NCI-H1436 treated with DMSO at 0.1 percent for 48 hours (cell line): ENCODE data around the gene TSEN2.
"Not testable (repeated sequence)": the region's sequence is repeated elsewhere in the genome, so short reads cannot be mapped to it uniquely, and the experiment has no call there.

Source experiments
- DNase-seq: peaks from one replicate; lab custom pipeline; 2025; lab: John Stamatoyannopoulos, UW

TSEN2 gene

DNA sequence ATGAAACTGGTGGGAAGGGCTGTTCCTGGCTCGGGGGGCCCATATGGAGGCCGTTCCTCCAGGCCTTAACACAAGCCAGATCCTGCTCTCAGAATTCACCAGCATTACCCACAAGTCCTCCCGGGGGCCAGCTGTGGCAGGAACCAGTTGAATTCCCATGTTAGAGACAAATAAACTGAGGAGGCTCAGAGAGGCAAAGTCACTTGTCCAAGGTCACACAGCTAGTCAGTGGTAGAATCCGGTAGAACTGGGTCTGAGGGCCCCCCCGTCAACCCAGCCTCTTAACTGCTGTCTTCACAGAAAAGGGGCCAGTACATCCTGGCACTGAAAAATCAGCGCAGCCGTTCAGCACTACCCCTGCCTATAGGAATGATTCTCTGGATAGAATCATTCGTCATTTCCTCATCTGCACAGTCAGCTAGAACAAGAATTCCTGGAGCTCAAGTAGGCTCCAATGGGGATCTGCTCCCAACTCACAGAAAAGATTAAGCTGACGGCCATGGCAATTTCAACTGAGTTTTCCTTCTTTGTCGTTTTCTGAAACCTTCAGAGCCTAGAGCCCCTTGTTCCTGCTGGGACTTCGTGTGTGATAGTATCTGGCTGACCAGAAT, 12.2 kb upstream of the TSEN2 start:
- no peak for DNase-seq

DNA sequence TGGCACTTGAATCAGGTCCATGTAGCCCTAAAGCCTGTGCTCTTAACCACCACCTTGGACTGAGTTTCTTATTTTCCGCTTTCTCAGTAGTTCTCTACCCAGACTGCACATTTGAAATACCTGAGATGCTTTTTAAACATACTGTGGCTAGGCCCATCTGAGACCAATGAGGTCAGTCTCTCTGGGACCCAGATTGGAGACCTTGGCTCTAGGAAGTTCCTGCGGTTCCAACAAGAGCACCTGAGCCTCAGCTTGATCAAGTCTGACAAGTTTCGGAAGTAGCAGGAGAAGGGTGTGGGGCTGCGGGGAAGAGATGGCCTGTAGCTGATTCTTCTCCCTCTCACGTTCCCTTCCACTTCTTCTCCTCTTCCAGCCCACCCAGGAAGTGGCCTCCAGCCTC, 11.5 kb upstream of the TSEN2 start:
- DNase-seq: no peak

DNA sequence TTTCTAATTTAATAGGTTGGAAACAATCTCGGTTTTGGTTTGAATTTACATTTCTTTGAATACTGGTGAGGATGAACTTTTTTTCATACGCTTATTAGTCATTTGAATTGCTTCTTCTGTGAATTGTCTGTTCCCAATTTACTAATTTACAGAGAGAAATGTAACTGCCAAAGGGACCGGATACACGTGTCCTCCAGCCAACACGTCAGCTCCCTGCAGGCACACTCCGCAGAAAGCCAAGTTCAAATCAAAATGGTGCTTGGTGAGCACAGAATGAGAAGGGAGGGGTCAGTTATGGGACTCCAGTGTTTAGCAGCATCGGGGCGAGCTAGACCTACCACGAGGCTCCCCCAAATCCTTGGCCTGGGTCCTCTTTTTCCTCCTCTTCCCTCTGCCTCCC, 10.8 kb upstream of the TSEN2 start:
- DNase-seq: no peak

DNA sequence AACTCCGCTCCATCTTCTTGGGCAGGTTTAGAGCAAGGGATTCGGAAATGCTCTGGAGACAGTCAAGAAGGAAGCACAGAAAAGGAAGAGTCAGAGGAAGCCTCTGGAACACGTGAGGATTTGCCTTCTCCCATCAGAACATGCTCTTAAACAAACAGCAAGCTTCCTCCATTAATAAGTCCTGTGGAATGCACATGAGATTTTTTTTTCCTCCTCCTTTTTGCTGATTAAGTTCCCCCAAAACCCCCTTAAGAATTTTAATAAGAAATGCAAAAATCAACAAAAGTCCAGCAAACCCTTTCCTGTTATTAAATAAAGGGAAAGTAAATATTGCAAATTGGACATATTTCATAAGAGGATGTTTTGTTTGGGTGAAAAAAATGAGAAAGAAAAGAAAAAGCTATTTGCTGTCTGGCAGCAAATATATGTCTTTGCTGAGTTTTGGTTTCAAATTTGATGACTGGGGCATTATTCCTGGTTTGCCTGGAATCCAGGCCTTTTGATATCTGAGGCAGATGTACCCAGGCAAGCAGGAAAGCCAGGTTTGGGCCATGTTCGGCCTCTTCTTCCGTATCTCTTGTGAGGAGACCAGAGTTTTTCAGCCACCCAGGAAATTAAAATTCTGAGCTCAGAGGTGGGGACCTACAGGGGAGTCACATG, 7.9 kb upstream of the TSEN2 start:
- no peak for DNase-seq

DNA sequence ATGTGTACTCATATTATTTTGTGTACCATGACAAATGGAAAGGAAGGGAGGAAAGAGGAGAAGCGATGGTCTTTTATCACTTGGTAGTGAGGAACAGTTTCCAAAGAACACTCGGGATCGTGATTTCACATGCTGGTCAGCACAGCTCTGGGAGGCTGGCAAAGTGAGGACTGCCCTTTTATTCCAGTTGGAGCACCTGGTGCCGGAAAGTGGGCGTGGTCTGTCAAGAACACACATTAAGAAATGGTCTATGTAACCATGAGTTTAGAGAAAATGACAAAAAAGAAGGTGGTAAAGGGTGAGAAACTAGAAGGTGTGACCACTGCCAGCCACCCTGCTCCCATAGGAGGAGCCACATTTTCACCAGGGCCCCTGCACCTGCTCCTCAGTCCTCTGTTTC, 7.0 kb upstream of the TSEN2 start:
- no peak for DNase-seq

DNA sequence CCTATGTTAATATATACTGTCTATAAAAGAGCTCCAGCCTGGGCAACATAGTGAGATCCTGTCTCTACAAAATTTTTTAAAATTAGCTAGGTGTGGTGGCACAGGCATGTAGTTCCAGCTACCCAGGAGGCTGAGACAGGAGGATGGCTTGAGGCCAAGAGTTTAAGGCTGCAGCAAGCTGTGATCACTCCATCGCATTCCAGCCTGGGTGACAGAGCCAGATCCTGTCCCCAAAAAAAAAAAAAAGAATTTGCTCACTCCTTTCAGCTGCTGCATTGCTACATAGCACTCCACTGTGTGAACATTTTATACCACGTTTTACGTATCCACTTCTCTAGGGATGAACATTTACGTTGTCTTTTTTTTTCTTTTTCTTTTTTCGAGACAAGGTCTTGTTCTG, 6.0 kb upstream of the TSEN2 start:
- no peak for DNase-seq

DNA sequence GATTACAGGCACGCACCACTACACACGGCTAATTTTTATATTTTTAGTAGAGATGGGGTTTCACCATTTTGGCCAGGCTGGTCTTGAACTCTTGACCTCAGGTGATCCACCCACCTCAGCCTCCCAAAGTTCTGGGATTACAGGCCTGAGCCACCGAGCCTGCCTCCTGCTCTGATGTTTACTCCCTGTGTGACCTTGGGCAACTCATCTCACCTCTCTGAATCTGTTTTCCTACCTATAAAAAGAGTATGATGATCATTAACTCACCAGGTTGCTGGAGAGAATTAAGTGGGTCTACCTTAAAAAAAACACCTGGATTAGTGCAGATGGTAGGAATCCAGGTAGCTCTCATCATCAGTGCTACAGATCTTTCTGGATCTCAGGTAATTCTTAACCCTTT, 5.1 kb upstream of the TSEN2 start:
- not testable (repeated sequence) for DNase-seq

DNA sequence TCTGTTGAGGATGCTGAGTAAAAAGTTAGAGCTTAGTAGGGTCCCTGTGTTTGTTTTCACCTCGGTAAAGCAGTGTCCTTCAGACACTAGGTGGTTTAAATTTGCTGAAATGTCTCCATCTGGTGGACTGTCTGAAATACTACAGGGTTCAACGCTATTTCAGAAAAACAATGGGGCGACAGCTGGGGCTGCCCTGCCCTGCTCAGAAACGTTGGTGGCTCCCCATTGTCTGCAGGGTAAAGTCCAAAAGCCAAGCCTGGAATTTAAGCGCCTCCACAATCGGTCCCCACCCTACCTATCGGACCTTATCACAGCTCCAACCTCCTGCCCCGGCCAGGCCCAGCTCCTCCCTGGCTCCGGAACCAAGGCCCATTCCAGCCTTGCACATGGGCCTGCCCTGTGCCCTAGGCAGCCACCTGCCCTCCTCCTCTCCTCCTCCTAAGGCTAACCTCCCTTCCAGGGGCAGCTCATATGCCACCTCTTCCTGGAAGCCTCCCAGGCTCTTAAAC, 4.3 kb upstream of the TSEN2 start:
- DNase-seq: no peak

DNA sequence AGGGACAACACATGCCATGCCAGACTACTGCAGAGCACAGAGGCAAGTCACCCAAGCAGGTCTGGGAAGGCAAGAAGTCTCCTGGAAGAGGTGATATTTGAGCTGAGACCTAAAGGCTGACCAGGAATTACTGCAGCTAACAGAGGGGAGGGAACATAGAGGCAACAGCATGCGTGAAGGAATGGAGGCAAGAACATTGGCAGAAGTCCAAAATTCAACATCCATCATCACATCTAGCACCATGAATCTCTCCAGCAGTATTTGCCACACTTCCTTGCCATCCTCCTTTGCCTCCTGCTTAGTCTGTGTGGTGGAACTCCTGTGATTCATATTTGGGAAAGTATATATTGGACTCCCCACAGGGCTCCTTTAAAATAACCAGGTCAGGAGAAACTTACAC, 870 bp upstream of the TSEN2 start:
- DNase-seq: no peak

DNA sequence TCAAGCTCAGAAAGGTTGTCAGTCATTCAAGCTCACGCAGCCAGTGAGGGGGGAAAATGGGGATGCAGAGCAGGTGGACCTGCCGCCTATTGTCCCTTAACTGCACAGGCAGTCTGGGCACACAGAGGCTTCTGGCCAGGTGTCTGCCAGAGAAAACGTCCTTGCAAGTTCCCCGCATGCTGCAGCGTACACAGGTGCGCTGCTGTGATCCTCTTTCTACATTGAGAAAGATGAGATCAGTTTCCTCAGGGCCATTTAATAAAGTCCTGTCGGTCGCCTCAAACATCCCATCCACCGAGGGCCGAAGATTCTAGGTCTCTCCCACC, 445 bp upstream of the TSEN2 start:
- no peak for DNase-seq

DNA sequence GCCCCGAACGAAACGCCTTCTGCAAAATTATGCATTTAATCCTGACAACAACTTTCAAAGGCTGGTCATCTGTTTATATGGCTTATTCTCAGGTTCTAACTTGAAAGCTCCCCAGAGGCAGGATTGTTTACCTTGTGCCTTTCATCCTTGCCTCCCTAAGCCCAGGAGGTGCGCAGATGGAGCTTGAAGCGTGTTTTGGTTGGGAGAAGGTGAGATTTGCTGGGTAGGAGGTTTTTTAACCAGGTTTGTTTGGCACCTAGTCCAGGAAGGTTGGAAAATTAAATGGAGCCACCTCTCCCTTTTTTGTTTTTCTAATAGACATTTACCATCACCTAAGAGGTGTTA, 675 bp downstream of the TSEN2 start:
- DNase-seq: no peak

DNA sequence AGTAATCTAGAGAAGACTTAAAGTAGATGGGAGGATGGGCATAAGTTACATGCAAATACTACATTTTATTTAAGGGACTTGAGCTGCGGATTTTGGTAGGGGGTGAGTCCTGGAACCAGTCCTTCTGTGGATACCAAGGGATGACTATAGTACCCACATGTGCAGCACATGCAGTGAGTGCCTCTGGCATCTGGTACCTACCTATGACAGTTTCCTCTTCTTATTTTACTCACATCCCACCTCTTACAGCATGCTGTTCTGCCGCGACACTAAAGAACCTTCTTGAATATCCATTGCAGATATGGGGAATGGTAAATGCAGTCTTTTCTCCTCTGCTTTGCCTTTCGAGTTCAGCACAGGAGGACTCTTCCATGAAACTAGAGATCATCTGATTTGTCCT, 1.7 kb downstream of the TSEN2 start:
- no peak for DNase-seq

DNA sequence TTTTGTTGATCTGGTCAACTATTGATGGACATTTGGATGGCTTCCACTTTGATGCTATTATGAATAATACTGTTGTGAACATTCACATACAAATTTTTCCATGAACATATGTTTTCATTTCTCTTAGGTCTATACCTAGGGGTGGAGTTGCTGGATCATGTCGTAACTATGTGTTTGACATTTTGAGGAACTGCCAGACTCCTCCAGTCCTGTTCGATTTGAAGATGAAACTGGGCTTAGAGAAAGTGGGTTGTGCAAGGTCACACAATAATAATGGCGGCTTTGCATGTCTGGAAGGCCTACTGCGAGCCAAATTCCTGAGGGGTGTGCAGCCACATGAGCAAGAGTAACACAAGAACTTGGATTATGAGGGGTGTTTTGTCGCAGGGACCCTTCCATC, 2.6 kb downstream of the TSEN2 start:
- DNase-seq: no peak

DNA sequence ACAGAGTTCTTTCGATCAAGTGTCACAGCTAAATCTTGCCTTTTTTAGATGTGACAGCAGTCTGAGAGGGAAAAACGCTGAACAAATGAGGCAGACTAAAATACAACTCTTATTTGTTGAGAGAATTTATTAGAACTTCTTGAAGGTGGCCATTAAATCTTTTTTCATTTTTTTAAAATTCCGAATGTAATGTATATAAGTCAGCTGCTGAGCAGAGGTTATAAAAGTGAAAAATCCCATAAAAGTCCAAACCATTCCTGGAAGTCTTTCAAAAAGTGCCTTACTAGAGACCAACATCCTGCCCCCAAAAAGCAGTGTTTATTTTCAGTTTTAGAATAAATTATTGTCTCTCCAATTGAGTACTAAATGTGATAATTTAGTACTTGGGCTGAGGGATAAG, 3.1 kb downstream of the TSEN2 start:
- no peak for DNase-seq

DNA sequence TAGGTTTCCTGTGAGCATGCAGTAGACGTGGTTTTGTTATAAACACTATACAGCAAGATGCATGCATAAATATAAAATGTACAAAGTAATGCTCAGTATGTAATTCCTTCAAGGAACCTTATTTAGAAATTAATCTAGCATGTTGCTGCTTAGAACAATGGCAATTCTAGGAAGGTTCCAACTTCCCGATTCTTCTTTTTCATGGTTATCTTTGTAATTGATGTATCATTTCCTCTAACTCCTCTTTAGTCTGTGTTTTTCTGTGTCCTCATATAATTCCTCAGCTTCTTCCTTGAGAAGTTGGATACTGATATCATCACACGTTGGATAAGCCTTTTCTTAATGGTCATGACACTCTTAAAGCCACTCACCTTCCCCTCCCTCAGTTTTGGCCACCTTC, 3.5 kb downstream of the TSEN2 start:
- no peak for DNase-seq

DNA sequence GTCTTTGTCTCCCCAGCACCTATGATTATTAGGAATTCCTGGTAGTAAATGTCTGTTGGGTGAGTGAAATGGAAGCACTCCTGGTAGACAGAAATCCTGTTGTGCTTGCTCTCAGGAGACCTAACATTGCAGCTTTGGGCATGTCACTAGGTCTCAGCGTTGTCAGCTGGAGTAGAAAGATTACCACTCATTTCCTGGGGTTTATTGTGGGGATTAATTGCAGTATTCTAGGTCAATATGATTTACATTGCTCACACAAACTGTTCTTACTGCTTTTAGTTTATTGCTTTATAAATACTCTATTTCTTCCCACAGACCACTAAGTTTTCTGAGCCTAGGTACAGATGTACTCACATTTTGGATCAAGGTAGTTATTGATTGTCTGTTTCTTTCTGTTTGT, 5.1 kb downstream of the TSEN2 start:
- DNase-seq: no peak

DNA sequence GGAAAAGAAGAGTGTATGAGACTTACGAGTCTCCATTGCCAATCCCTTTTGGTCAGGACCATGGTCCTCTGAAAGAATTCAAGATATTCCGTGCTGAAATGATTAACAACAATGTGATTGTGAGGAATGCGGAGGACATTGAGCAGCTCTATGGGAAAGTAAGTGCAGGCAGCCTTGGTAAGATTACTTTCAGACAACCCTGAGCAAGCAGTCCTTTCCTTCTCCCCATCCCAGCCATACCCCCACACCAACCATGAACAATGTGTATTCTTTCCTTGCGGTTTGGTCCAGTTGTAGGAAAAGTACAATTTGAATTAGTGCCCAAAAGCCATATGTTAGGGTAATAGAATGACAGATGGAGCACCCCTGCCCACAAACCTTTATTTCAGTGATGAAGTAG, 5.6 kb downstream of the TSEN2 start:
- no peak for DNase-seq

DNA sequence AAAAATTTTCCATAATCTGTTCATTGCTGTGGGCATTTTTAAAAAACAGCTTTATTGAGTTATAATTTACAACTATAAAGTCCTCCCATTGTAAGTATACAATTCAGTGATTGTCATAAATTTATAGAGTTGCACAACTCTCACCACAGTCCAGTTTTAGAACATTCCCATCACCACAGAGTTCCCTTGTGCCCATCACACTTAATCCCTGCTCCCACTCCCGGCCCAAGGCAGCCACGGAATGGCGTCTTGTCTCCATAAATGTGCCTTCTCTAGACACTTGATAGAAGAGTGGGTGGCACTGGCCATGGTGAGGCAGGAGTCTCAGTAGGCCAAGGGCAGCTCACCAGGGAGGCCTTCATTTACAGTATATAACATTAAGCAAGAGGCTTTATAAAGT, 6.3 kb downstream of the TSEN2 start:
- DNase-seq: no peak

DNA sequence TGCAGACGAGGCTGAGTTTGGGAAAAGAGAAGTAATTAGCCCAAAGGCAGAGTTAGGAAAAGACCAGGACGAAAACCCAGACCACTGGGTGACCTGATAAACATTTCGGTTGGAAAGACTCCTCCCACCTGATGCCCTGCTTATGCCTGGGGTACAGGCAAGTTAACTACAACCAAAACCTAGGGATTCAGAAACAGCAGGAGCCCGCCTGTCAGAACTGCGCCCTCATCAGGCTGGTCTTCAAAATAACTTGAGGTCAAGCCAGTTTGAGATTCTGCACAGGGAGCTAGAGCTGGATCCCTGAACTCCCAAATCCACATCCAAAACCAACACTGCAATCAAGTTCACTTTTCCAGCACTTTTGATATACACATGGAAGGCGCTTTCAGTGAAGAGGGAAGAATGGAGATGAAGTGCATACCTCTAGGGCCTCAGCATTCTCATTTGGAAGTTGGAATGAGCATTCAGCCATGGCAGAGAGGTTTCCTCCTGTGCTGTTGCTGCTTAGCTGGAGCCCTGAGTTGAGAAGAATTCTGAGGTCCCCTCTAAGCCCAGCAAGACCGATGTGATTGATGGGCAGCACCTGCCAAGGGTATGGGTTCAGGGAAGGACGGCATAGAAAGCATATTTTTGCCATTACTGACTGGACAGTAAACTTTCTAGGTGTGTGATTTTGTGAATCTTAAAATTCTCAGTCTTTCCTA, 11.6 kb downstream of the TSEN2 start:
- no peak for DNase-seq

DNA sequence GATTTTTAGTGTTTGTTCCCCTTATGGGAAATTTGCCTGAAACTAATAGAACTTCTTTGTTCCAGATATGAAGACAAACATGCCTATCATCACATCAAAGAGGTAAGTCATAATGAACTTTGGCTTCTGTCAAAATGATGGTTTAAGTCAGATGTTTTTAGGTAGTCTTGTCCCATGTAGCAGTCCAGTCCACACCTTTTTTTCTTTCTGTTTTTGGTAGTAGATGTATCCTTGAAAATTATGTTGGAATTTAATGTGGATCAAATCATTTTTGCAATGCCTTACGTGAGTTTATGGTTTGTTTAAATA, 12.1 kb downstream of the TSEN2 start:
- DNase-seq: no peak

DNA sequence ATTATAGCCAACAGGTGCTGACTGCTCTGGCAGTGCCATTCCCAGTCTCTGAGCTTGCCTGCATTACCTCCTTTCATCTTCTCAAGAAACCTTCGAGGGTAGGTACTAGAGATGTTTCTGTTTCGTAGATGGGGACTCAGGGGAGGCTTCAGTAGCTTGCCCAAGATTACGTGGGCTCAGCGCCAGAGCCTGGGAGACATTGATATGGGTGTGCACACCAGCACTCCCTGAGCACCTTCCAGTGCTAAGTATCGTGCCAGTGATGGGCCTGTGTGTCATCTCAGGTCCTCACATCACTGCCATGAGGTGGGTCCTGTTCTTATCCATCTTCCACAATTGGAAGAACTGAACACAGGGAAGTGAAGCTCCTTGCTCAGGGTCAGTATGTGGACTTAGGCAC, 15.2 kb downstream of the TSEN2 start:
- no peak for DNase-seq

DNA sequence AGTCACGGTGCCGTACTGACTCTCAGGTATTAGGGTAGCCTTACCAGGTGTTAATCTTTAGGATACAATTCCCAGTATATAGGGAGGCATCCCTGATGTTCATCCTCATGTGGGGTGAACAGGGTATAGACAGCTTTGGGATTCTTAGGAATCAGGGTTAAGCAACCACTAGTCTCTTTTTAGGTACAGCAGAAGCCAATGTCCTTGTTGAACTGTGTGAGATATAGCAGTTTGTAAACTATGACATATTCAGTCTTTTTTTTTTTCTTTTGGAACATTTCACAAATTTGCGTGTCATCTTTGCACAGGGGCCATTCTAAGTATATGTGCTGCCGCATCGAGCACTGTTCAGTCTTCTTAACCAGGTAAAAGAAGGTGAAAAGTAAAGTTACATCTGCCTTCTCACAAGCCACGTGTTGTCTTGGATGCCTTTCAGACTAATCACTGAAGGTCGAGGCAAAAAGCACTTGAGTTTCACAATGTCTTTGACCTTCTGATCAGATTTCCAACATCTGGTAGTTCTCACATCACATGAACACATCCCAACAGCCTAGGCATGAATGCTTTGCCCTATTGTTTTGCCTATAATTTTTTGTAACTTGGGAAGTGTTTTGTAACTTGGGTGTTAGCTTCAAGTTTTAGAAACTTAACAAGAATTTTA, 17.2 kb downstream of the TSEN2 start:
- DNase-seq: no peak

DNA sequence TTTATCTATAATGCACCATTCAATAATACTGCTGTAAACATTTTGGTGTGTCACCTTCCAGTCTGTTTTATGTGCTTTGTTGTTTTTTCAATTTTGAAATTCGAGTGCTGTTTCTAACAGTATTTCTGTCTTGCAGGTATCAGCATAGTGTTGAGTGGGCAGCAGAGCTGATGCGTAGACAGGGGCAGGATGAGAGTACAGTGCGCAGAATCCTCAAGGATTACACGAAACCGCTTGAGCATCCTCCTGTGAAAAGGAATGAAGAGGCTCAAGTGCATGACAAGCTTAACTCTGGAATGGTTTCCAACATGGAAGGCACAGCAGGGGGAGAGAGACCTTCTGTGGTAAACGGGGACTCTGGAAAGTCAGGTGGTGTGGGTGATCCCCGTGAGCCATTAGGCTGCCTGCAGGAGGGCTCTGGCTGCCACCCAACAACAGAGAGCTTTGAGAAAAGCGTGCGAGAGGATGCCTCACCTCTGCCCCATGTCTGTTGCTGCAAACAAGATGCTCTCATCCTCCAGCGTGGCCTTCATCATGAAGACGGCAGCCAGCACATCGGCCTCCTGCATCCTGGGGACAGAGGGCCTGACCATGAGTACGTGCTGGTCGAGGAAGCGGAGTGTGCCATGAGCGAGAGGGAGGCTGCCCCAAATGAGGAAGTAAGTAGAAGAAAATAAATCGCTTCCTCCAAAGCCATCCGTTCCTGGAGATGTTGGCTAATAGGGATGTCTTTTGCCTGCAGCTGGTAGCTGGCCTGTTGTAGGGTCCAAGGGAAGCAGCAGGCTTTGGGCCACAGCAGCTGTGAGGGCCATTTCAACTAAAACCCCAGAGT, 19.1 kb downstream of the TSEN2 start:
- no peak for DNase-seq
